GM12801 (cell line): ENCODE measurements around the gene AOPEP.

Experiments
- CTCF ChIP-seq: IDR thresholded peaks from one replicate; pipeline ENCODE4 v1.5.1; 2011; ENCODE audit warnings: control low read depth; ENCODE audit not compliant: insufficient read length; ENCODE audit errors: extremely low read depth

AOPEP gene

GRCh38 chr9:94911211-94911610 lies 184.7 kb downstream of the AOPEP start:
- no peak for TF ChIP-seq CTCF

- no peak for TF ChIP-seq CTCF
These were observed 185.6 kb downstream of the AOPEP start for GRCh38 chr9:94911986-94912635.

- TF ChIP-seq CTCF: no peak
These were observed 186.3 kb downstream of the AOPEP start for GRCh38 chr9:94912700-94913249.

GRCh38 chr9:94913550-94913949 lies 187.1 kb downstream of the AOPEP start:
- TF ChIP-seq CTCF: no peak

GRCh38 chr9:94915476-94916450 lies 189.3 kb downstream of the AOPEP start:
- no peak for TF ChIP-seq CTCF

GRCh38 chr9:94916956-94917355 lies 190.5 kb downstream of the AOPEP start:
- TF ChIP-seq CTCF: no peak

- no peak for TF ChIP-seq CTCF
These were observed 191.7 kb downstream of the AOPEP start for GRCh38 chr9:94918038-94918753.
